ENCODE data around the gene PVALEF.
"Not testable (repeated sequence)": the region's sequence is repeated elsewhere in the genome, so short reads cannot be mapped to it uniquely, and the experiment has no call there.

PVALEF gene

DNA sequence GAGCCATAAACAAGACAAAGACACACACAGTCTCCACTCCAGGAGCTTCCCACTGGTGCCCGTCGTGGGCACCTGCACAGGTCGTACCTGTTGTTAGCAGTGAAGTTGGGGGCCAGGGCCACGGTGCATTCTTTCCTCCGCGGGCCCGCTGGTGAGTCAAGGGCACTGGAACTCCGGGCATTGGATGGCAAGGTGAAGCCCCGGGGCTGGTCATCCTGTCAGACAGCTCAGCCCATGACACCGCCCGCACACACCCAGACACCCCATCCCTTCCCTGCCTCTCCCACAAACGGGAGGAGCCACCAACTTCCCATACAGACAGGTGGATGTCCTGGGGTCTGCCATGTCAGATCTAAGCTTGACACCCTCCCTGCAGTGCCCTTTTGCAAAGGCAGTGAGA lies 41.4 kb downstream of the PVALEF start:
- Histone ChIP-seq H3K27ac (no peak overlapping the region), H3K4me3 (no peak overlapping the region)

- Histone ChIP-seq H3K27ac (no peak overlapping the region), H3K4me3 (no peak overlapping the region)
These were observed 42.6 kb downstream of the PVALEF start for GRCh38 chr17:81207610-81208581.

GRCh38 chr17:81208651-81209050 lies 43.3 kb downstream of the PVALEF start:
- no peak overlapping the region for H3K4me3 ChIP-seq
- no peak overlapping the region for H3K27ac ChIP-seq

DNA sequence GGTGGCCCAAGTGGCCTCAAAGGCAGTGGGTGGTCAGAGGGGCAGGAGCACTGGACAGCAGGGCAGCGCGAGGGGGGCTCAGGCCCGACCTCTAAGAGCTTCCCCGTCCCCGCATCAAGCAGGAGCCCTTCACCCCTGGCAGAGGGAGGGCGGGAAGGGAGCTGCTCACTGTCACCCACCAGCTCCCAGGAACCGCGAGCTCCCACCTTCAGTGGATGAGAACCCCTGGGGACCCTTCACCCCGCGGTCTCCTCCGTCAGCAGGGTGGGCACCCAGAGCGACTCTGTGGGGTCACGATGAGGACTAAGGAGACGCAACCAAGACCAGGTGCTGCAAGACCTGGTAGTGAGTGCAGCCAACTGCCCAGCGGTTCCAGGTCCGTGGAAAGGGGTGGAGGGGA lies 43.8 kb downstream of the PVALEF start:
- Histone ChIP-seq H3K4me3 (no peak overlapping the region), H3K27ac (no peak overlapping the region)

- H3K27ac ChIP-seq = no peak overlapping the region
- H3K4me3 ChIP-seq = no peak overlapping the region
These were observed 45.2 kb downstream of the PVALEF start for GRCh38 chr17:81210466-81210865.

DNA sequence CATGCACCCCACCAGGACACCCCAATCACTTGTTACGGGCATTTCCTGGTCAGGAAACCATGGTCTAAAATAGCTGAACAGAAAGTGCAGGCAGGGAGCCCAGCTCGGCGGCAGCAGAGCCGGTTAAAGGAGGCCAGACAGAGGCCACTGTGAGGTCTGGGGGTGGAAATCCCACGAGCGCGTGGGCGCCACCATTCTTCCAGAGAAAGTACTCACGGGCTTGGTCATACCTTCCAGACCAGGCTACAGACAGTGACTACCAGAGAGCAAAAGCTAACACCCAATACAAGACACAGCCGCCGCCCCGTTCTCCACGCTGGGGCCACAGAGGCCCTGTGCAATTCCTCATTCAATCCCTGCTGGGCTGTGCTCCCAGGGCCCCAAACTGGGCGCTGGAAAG lies 45.6 kb downstream of the PVALEF start:
- no peak overlapping the region for H3K4me3 ChIP-seq
- no peak overlapping the region for H3K27ac ChIP-seq

DNA sequence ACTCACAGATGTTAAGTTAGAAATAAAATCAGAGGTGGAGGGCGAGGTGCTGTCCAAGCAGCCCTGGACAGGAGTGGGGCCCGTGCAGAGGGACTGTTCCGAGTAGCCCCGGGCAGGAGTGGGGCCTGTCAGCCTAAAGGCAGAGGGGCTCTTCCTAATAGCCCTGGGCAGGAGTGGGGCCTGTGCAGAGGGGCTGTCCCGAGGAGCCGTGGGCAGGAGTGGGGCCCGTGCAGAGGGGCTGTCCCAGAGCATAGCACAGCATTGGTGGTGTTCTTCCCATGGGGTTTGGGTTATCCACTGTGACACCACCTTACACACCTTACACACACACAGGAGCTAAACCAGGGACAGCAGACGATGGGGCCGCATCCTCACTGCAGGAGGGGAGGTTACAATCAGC lies 47.1 kb downstream of the PVALEF start:
- Histone ChIP-seq H3K4me3 (no peak overlapping the region), H3K27ac (no peak overlapping the region)

GRCh38 chr17:81213978-81214377 lies 48.7 kb downstream of the PVALEF start:
- Histone ChIP-seq H3K4me3 (no peak overlapping the region), H3K27ac (no peak overlapping the region)

GRCh38 chr17:81217491-81217890 lies 52.2 kb downstream of the PVALEF start:
- Histone ChIP-seq H3K4me3 (no peak overlapping the region), H3K27ac (no peak overlapping the region)

DNA sequence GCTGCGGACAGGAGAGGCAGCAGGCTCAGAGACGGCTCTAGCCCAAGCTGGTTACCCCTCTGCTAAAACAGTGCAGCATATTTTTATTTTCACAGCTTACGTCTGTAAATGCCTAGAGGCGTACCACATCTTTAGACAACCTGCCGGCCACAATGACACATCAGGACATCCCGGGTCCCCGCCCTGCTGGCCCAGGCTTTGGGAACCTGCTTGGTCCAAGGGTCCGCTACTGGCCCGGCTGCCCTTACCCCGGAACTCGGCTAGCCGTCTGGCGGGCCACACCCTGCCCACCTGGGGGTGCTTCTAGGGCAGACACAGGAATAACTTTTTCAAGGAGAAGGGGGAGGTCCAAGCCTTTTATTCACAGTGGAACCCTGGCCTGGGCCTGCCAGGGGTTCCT lies 53.2 kb downstream of the PVALEF start:
- no peak overlapping the region for H3K27ac ChIP-seq
- H3K4me3 ChIP-seq = no peak overlapping the region

GRCh38 chr17:81218991-81219390 lies 53.7 kb downstream of the PVALEF start:
- Histone ChIP-seq H3K27ac (no peak overlapping the region), H3K4me3 (no peak overlapping the region)

GRCh38 chr17:81219476-81220180 lies 54.3 kb downstream of the PVALEF start:
- Histone ChIP-seq H3K27ac (no peak overlapping the region), H3K4me3 (no peak overlapping the region)

- Histone ChIP-seq H3K27ac (no peak overlapping the region), H3K4me3 (peak overlapping the region in 1 of 7 experiments; percentile 87)
These were observed 56.1 kb downstream of the PVALEF start for GRCh38 chr17:81221371-81221841.

- Histone ChIP-seq H3K4me3 (peak overlapping the region; percentile 73 to 87 (median 81)), H3K27ac (peak overlapping the region in 19 of 21 experiments; percentile 7 to 86 (median 63))
These were observed 56.7 kb downstream of the PVALEF start for GRCh38 chr17:81221842-81222619.

GRCh38 chr17:81222620-81222905 lies 57.3 kb downstream of the PVALEF start:
- peak overlapping the region in 19 of 21 experiments; percentile 7 to 86 (median 63) for H3K27ac ChIP-seq
- peak overlapping the region; percentile 73 to 87 (median 81) for H3K4me3 ChIP-seq

DNA sequence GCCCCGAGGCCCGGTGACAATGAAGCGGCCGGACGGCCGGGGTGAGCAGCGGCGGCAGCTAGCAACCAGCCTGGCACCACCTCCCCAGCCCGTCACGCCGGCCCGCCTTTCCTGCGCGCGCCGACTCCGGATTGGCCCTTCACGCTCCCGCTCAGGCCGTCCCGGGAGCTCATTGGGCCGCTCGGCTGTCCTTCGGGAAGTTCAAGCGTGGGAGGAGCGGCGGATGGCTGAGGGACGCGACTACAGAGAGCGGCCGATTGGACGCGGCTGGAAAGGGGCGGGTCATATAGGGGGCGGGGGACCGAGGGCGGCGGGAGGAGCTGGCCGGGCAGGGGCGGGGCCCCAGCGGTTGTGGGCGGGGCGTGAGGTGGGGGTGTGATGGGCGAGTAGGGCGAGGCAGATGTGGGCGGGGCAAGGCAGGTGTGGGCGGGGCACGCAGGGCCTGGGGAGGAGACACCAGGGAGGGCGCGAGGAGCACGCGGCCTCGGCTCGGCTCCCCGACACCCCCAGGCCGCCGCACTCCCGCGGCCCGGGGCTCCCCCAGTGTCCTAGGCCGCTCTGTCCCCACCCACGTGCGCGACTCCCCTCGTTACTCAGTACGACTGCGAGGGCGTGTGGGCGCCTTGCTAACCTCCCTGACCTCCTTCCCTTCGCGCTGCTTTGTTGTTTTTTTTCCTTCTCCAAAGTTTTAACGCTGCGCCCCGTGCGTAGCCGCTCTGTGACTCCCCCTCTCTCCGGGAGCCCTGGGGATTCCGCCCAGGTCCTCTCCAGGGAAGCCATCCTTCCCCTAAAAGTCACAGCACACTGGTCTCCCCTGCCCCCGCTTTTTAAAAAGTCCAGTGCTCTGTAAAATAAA lies 57.8 kb downstream of the PVALEF start, which contains the start of gene CEP131:
TSS of gene CEP131 (minus strand) at position 60 of the 856 bp plus-strand sequence. CDS start 2,909 bp downstream, outside the sequence.
- H3K4me3 ChIP-seq = peak within 1 kb of the TSS; percentile 73 to 87 (median 81)
- H3K27ac ChIP-seq = peak within 1 kb of the TSS in 20 of 21 experiments; percentile 3 to 86 (median 64)

DNA sequence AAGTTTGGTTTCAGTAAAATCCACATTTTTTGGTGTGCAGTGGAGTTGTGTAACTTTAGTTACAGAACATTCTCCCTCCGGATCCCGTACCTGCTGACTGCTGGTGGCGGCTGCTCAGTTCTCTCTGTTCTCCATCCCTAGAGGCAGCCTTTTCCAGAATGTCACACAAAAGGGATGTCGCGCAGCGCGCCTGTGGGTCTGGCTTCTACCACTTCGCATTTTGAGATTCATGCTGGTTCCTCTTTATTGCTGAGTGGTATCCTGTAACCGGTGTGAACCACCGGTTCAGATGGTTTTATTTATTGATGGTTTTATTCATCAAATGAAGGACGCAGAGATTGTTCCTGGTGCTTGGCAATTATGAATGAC lies 58.4 kb downstream of the PVALEF start:
- H3K4me3 ChIP-seq = peak overlapping the region; percentile 12 to 87 (median 81)
- peak overlapping the region in 9 of 21 experiments; percentile 17 to 74 (median 59) for H3K27ac ChIP-seq

DNA sequence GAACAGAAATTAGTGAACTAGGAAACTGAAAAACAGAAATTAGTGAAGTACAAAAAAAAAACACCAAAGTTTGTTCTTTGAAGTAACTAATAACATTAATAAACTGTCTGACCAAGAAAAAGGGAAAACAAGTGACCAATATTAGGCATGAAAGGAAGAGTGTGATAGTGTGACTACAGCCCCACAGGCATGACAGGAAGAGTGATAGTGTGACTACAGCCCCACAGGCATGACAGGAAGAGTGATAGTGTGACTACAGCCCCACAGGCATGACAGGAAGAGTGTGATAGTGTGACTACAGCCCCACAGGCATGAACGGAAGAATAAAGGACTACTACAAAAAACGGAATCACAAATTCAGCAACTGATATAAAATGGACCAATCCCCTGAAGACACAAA lies 62.3 kb downstream of the PVALEF start:
- not testable (repeated sequence) for H3K4me3 ChIP-seq, H3K27ac ChIP-seq

DNA sequence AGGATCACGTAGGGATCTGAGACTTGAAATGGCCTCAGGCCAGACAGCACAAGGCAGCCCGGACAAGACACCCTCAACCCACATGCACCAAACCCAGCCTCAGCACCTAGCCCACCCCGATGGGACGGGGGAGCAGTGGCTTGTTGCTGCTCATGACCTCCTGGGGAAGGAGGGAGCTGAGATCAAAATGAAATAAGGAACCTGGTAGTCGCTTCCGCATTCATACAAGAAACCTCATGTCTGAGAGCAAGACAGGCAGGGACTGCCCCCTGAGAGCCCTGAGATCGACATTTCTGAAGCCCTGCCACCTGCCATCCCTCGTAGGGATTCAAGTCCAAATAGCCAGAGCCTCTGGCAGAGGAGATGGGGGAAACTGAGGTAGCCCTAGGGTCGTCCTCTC lies 63.1 kb downstream of the PVALEF start:
- Histone ChIP-seq H3K4me3 (no peak overlapping the region), H3K27ac (peak overlapping the region in 2 of 21 experiments; percentile 30 to 59)
